ENCODE data around the gene MILR1.
"Not testable (repeated sequence)": the region's sequence is repeated elsewhere in the genome, so short reads cannot be mapped to it uniquely, and the experiment has no call there.

The MILR1 gene

GRCh38 chr17:64426596-64426995 is 22.3 kb upstream of the MILR1 start:
- DNase-seq (ENCODE audit: low read depth in 1 of 2, low spot score in 1 of 2), result no peak

GRCh38 chr17:64428406-64428805 is 20.5 kb upstream of the MILR1 start:
- DNase-seq (ENCODE audit: low read depth in 1 of 2, low spot score in 1 of 2), result no peak

GRCh38 chr17:64430036-64430435 is 18.9 kb upstream of the MILR1 start:
- DNase-seq (ENCODE audit: low read depth in 1 of 2, low spot score in 1 of 2), result not testable (repeated sequence)

DNA sequence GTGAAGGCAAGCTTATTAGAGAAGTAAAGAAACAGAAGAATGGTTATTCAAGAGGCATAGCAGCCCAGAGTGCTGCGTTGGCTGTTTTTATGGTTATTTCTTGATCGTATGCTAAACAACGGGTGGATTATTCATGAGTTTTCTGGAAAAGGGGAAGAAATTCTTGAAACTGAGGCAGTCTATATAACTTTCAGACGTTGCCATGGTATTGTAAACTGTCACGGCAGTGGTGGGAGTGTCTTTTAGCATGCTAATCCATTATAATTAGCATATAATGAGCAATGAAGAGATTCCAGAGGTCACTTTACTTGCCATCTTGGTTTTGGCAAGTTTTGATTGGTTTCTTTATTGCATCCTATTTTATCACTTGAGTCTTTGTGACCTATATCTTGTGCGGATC is 17.4 kb upstream of the MILR1 start:
- no peak for DNase-seq (ENCODE audit: low read depth in 1 of 2, low spot score in 1 of 2)

DNA sequence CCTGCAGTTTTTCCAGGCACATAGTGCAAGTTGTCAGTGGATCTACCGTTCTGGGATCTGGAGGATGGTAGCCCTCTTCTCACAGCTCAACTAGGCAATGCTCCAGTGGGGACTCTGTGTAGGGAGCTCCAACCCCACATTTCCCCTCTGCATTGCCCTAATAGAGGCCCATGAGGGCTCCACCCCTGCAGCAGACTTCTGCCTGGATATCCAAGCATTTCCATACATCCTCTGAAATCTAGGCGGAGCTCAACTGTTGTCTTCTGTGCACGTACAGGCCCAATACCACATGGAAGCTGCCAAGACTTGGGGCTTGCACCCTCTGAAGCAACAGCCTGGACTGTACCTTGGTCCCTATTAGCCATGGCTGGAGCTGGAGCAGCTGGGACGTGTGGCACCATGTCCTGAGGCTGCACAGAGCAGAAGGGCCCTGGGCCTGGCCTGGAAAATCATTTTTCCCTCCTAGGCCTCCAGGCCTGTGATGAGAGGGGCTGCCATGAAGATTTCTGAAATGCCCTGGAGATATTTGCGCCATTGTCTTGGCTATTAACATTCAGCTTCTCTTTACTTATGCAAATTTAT is 10.9 kb upstream of the MILR1 start:
- no peak for DNase-seq (ENCODE audit: low read depth in 1 of 2, low spot score in 1 of 2)

GRCh38 chr17:64439521-64439920 is 9.4 kb upstream of the MILR1 start:
- not testable (repeated sequence) for DNase-seq (ENCODE audit: low read depth in 1 of 2, low spot score in 1 of 2)

GRCh38 chr17:64439956-64440355 is 9.0 kb upstream of the MILR1 start:
- no peak for DNase-seq (ENCODE audit: low read depth in 1 of 2, low spot score in 1 of 2)

DNA sequence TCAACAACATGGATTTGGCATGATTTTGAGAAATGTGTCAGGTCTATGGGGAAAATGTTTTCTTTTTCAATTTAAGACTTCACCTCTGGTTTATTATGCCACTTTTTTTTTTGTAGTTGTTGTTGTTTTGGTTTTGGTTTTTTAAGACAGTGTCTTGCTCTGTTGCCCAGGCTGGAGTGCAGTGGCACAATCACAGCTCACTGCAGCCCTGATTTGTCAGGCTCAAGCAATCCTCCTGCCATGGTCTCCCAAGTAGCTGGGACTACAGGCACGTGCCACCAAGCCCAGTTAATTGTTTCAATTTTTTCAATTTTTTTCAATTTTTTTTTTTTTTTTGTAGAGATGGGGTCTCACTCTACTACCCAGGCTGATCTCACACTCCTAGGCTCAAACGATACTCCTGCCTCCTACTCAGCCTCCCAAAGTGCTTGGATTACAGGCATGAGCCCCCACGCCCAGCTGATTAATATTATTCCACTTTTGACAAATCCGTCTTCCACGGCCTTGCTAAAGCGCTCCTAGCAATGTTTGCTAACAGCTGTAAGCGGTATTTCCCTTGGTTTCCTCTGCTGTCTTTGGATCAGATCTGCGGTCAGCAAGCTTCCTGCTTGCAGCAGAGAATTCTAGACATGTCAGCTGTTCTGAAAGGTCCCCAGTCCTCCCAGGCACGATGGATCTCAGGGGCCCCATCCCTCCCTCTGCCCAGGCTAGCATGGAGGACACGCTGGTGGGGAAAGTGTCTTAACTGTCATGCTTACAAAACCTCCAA is 7.0 kb upstream of the MILR1 start:
- DNase-seq (ENCODE audit: low read depth in 1 of 2, low spot score in 1 of 2), result no peak

GRCh38 chr17:64442541-64442971 is 6.4 kb upstream of the MILR1 start:
- DNase-seq (ENCODE audit: low read depth in 1 of 2, low spot score in 1 of 2), result no peak

DNA sequence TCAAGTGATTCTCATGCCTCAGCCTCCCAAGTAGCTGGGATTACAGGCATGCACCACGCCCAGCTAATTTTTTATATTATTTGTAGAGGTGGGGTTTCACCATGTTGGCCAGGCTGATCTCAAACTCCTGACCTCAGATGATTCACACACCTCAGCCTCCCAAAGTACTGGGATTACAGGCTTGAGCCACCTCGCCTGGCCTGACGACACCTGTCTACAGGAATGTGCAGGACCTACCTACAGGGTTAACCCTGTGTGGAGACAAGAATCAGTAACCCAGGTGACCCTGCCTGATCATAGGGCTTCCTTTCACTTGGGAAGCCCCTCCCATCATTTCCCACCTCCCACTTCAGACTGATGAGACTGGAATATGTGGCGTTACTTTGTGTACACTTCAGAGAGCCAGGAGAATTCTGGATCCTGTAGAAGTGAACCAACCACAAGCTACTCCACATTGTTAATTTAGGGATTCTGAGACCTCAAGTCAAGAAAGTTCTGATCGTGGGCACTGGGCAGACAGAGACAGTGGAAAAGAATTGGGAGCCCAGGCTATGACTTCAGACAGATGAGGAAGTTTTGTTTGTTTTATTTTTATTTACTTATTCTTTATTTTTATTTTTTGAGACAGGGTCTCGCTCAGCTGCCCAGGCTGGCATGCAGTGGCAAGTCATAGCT is 5.7 kb upstream of the MILR1 start:
- DNase-seq (ENCODE audit: low read depth in 1 of 2, low spot score in 1 of 2), result no peak

DNA sequence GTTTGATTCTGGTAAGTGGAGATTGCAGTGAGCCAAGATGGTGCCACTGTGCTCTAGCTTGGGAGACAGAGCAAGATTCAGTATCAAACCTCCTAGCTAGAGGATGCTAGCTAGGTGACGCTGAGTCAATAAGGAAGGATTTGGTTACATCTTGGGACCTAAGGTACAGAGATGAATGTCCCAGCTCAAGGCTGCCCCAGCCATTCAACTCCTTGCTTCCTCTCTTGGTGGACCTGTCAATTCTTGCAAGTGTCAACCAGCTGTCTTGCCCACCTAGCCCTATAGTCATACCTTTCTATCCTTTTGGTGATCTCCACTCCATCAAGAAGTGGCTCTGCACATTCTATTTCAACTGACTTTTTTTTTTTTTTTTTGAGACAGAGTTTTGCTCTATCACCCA is 1.4 kb upstream of the MILR1 start:
- no peak for DNase-seq (ENCODE audit: low read depth in 1 of 2, low spot score in 1 of 2)

GRCh38 chr17:64449545-64449944 is 630 bp downstream of the MILR1 start:
- DNase-seq (ENCODE audit: low read depth in 1 of 2, low spot score in 1 of 2), result no peak

GRCh38 chr17:64455993-64456885 is 7.3 kb downstream of the MILR1 start:
- no peak for DNase-seq (ENCODE audit: low read depth in 1 of 2, low spot score in 1 of 2)

- no peak for DNase-seq (ENCODE audit: low read depth in 1 of 2, low spot score in 1 of 2)
Observed at GRCh38 chr17:64457156-64457555, 8.2 kb downstream of the MILR1 start.

DNA sequence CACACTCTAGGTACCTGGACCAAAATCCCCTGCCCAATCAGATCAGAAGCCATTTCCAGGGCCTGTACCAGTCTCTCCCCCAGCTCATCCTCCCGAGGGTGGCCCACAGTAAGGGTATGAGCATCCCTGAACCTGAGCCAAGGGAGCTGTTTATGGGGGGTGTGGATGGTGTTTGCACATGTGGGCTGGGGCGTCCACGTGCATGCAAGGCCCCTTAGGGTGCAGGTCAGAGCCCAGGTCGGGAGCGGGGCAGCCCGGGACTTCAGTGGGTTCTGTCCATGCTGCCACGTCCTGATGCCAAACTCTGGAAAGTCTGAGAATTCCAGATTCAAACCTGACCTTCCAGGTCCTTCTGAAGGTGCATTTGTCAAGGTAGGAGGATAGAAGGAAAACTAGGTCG is 9.8 kb downstream of the MILR1 start:
- DNase-seq (ENCODE audit: low read depth in 1 of 2, low spot score in 1 of 2), result no peak

GRCh38 chr17:64459284-64459747 is 10.4 kb downstream of the MILR1 start:
- DNase-seq (ENCODE audit: low read depth in 1 of 2, low spot score in 1 of 2), result no peak

DNA sequence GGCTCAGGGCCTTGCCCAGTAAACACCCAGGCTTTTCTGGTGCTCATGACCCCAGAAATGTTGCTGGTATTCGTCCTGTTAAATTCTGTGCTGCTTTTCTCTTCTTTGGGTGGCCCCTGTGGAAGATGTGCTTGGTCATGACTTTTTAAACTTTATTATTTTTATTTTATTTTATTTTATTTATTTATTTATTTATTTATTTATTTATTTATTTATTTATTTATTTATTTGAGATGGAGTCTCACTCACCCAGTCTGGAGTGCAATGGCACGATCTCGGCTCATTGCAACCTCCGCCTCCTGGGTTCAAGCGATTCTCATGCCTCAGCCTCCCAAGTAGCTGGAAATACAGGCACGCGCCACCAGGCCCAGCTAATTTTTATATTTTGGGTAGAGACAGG is 10.9 kb downstream of the MILR1 start:
- DNase-seq (ENCODE audit: low read depth in 1 of 2, low spot score in 1 of 2), result not testable (repeated sequence)

- DNase-seq (ENCODE audit: low read depth in 1 of 2, low spot score in 1 of 2), result no peak
Observed at GRCh38 chr17:64460955-64461354, 12.0 kb downstream of the MILR1 start.

DNA sequence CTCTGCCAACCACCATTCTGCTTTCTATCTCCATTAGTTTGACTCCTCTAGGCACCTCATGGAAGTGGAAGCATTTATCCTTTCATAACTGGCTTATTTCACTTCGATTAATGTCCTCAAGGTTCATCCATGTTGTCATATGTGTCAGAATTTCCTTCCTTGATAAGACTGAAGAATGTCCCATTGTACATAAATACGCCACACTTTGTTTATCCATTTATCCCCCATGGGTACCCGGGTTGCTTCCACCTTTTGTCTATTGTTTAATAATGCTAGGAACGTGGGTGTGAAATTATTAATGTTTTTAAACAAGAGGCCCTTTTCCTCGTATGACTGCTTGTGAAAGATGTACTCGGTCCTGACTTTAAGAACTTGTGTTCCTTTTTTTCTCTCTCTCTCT is 12.9 kb downstream of the MILR1 start:
- DNase-seq (ENCODE audit: low read depth in 1 of 2, low spot score in 1 of 2), result no peak

DNA sequence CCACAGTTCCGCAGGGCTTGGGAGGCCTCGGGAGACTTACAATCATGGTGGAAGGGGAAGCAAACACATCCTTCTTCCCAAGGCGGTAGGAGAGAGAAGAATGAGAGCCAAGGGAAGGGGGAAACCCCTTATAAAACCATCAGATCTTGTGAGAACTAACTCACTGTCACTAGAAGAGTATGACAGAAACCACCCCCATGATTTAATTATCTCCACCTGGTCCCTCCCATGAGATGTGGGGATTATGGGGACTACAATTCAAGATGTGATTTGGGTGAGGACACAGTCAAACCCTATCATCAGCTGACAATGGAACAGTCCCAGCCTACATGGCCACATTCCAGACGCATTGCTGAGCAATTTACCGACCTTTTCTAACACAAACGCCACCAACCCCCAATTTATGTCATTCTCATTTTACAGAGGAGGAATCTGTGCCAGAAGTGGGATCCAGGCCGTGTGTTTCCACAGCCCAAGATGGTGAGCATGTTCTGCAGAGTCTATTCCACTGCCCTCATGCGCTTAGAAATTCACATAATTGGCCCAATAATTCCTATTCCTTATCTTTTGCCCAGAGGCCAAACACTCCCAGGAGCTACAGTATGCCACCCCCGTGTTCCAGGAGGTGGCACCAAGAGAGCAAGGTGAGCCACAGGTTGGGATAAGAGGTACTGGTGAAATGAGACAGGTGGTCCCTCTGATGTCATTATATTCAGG is 17.3 kb downstream of the MILR1 start:
- DNase-seq (ENCODE audit: low read depth in 1 of 2, low spot score in 1 of 2), result no peak

GRCh38 chr17:64466834-64467233 is 17.9 kb downstream of the MILR1 start:
- DNase-seq (ENCODE audit: low read depth in 1 of 2, low spot score in 1 of 2), result not testable (repeated sequence)
